SK-N-SH treated with all-trans-retinoic acid at 6 μM for 48 hours (cell line): ENCODE results near the gene ACTN1.

Experiments used
- ARNTL ChIP-seq: fragments of 450-650 bp; formaldehyde crosslinking; IDR thresholded peaks from 2 replicates; pipeline ENCODE4 v1.5.0; 2020; ENCODE audit warnings: low read depth, mild to moderate bottlenecking, moderate library complexity, borderline replicate concordance
- CREB5 ChIP-seq: fragments of 250-450 bp; sonication (Bioruptor Pico); IDR thresholded peaks from 2 replicates; pipeline ENCODE4 v1.5.1; 2020; ENCODE audit warnings: low read depth, mild to moderate bottlenecking, moderate library complexity
- CSRNP3 ChIP-seq: fragments of 250-450 bp; sonication (Bioruptor Pico); IDR thresholded peaks from 2 replicates; pipeline ENCODE4 v1.5.1; 2021; ENCODE audit warnings: mild to moderate bottlenecking, moderate library complexity
- GLIS3 ChIP-seq: fragments of 250-450 bp; sonication (Bioruptor Pico); IDR thresholded peaks from 2 replicates; pipeline ENCODE4 v1.5.0; 2020; ENCODE audit warnings: mild to moderate bottlenecking, moderate library complexity
- ISL1 ChIP-seq: fragments of 250-450 bp; sonication (Bioruptor Pico); IDR thresholded peaks from 2 replicates; pipeline ENCODE4 v2.1.2; 2022; ENCODE audit warnings: mild to moderate bottlenecking, moderate library complexity
- RARB ChIP-seq: fragments of 250-450 bp; sonication (Bioruptor Pico); IDR thresholded peaks from 2 replicates; pipeline ENCODE4 v1.8.0; 2021; ENCODE audit warnings: mild to moderate bottlenecking, moderate library complexity
- TSHZ2 ChIP-seq: fragments of 250-450 bp; sonication (Bioruptor Pico); IDR thresholded peaks from 2 replicates; pipeline ENCODE4 v1.5.0; 2020; ENCODE audit warnings: mild to moderate bottlenecking, moderate library complexity
- ZFP3 ChIP-seq: fragments of 250-450 bp; sonication (Bioruptor Pico); IDR thresholded peaks from 2 replicates; pipeline ENCODE4 v1.5.0; 2020; ENCODE audit warnings: mild to moderate bottlenecking, moderate library complexity
- ZFP30 ChIP-seq: fragments of 450-650 bp; formaldehyde crosslinking; IDR thresholded peaks from 2 replicates; pipeline ENCODE4 v1.5.0; 2022; ENCODE audit warnings: mild to moderate bottlenecking, moderate library complexity
- ZNF565 ChIP-seq: fragments of 450-650 bp; formaldehyde crosslinking; conservative IDR thresholded peaks from 2 replicates; pipeline ENCODE4 v1.5.0; 2020; ENCODE audit warnings: low read depth, mild to moderate bottlenecking, moderate library complexity
- ZNF70 ChIP-seq: fragments of 450-650 bp; formaldehyde crosslinking; IDR thresholded peaks from 2 replicates; pipeline ENCODE4 v1.5.0; 2020; ENCODE audit warnings: mild to moderate bottlenecking, moderate library complexity
- TF ChIP-seq, protein P1 (sequence below): fragments of 250-450 bp; sonication (Bioruptor Pico); IDR thresholded peaks from 2 replicates; pipeline ENCODE4 v1.8.0; 2020; ENCODE audit warnings: mild to moderate bottlenecking, moderate library complexity, borderline replicate concordance

GRCh38 chr14:68828698-68829097, 150.4 kb downstream of the ACTN1 start:
- TF ChIP-seq, protein P1, sequence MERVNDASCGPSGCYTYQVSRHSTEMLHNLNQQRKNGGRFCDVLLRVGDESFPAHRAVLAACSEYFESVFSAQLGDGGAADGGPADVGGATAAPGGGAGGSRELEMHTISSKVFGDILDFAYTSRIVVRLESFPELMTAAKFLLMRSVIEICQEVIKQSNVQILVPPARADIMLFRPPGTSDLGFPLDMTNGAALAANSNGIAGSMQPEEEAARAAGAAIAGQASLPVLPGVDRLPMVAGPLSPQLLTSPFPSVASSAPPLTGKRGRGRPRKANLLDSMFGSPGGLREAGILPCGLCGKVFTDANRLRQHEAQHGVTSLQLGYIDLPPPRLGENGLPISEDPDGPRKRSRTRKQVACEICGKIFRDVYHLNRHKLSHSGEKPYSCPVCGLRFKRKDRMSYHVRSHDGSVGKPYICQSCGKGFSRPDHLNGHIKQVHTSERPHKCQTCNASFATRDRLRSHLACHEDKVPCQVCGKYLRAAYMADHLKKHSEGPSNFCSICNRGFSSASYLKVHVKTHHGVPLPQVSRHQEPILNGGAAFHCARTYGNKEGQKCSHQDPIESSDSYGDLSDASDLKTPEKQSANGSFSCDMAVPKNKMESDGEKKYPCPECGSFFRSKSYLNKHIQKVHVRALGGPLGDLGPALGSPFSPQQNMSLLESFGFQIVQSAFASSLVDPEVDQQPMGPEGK (CRISPR knock-in tag): no peak
- TF ChIP-seq ARNTL (CRISPR knock-in tag) (no peak), ZNF565 (CRISPR knock-in tag) (no peak), ZNF70 (CRISPR knock-in tag) (no peak), ZFP3 (no peak), ZFP30 (CRISPR knock-in tag) (no peak), GLIS3 (no peak), CREB5 (CRISPR knock-in tag) (no peak), ISL1 (CRISPR knock-in tag) (no peak), RARB (CRISPR knock-in tag) (no peak), TSHZ2 (CRISPR knock-in tag) (no peak), CSRNP3 (CRISPR knock-in tag) (no peak)
